ENCODE measurements around the gene BCAS1.

Gene BCAS1

DNA sequence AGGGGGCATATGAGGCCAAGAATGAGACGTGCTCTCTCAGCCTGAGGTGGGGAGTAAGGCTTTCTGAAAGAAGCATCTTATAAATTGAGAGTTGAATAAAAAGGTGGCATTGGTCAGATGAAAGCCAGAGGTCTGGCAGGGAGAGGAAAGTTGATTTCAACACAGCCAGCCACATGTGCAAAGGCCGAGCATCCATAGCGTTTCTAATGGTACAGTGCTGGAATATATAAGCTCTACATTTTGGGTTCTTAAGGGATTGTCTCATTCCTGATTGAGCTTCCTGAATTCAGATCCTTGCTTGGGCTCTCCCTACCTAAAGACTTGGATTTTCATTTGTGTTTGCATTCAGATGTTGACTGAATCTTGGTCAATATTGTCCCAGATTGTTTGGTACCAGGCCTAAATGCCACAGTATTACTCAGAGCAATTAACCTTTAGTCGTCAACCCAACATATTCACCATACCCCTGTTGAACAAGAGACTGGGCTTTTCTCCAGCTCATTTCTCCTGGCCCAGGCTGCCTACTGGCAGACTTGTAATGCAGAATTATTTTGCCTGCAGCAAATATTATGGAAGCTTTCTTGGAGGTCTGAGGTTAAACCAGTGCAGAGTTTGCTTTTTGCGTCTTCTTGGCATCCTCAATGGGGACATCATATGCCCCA is 14.5 kb upstream of the BCAS1 start:
- no peak overlapping the region for H3K4me3 ChIP-seq (ENCODE audit: low read depth in 1 of 2, low read length in 2 of 2)
- TF ChIP-seq, protein P1, sequence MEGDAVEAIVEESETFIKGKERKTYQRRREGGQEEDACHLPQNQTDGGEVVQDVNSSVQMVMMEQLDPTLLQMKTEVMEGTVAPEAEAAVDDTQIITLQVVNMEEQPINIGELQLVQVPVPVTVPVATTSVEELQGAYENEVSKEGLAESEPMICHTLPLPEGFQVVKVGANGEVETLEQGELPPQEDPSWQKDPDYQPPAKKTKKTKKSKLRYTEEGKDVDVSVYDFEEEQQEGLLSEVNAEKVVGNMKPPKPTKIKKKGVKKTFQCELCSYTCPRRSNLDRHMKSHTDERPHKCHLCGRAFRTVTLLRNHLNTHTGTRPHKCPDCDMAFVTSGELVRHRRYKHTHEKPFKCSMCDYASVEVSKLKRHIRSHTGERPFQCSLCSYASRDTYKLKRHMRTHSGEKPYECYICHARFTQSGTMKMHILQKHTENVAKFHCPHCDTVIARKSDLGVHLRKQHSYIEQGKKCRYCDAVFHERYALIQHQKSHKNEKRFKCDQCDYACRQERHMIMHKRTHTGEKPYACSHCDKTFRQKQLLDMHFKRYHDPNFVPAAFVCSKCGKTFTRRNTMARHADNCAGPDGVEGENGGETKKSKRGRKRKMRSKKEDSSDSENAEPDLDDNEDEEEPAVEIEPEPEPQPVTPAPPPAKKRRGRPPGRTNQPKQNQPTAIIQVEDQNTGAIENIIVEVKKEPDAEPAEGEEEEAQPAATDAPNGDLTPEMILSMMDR (IDR thresholded peaks at IDR 0.05; ENCODE audit: borderline replicate concordance, extremely low read depth, low read length, poor library complexity, severe bottlenecking): no peak
- no peak for TF ChIP-seq EZH2 (IDR thresholded peaks at IDR 0.05; ENCODE audit: borderline replicate concordance, low read depth, low read length, severe bottlenecking)

DNA sequence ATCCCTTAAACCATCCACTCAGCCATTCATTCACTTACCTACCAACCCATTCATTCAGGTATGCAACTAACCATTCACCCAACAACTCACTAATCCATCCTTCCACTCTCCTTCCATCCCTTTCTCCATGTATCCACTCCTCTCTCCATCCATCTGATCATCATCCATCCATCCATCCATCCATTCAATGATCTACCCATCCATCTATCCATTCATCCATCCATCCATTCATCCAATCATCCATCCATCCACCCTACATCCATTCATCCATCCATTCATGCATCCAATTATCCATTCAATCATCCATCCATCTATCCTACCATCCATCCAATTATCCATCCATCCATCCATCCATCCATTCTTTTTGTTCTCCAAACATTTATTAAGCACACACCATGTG is 13.8 kb upstream of the BCAS1 start:
- ATAC-seq (ENCODE audit: insufficient read depth, low read depth): no peak
- TF ChIP-seq, protein P1 (IDR thresholded peaks at IDR 0.05; ENCODE audit: borderline replicate concordance, extremely low read depth, low read length, poor library complexity, severe bottlenecking): no peak
- no peak for TF ChIP-seq EZH2 (IDR thresholded peaks at IDR 0.05; ENCODE audit: borderline replicate concordance, low read depth, low read length, severe bottlenecking)
- H2AFZ ChIP-seq (ENCODE audit: low read depth, low read length): no peak overlapping the region
- no peaks in the 10 kb centered on the region for H3K36me3 ChIP-seq (ENCODE audit: insufficient read depth, low read length)
- no peaks in the 10 kb centered on the region for H3K9me3 ChIP-seq (ENCODE audit: insufficient read depth, low read length, severe bottlenecking)
- H3K27ac ChIP-seq (ENCODE audit: low read length): no peak overlapping the region
- no peaks in the 10 kb centered on the region for H3K79me2 ChIP-seq (ENCODE audit: insufficient read depth, low read length)
- no peak overlapping the region for H3K9ac ChIP-seq (ENCODE audit: low read depth, low read length)
- peaks cover 4% of the 10 kb centered on the region for H3K27me3 ChIP-seq (ENCODE audit: insufficient read depth, low read length, poor library complexity)
- no peak for DNase-seq
- no peaks in the 10 kb centered on the region for H4K20me1 ChIP-seq (ENCODE audit: insufficient read depth, low read length)
- no peak overlapping the region for H3K4me2 ChIP-seq (ENCODE audit: insufficient read depth, low read length)
- peaks cover 2% of the 10 kb centered on the region for H3K4me1 ChIP-seq (ENCODE audit: insufficient read depth, low read length)
- no peak overlapping the region for H3K4me3 ChIP-seq (ENCODE audit: low read depth in 1 of 2, low read length in 2 of 2)

More for the DNA sequence above, 14.5 kb upstream of the BCAS1 start:
- no peaks in the 10 kb centered on the region for H3K9me3 ChIP-seq (ENCODE audit: insufficient read depth, low read length, severe bottlenecking)
- no peaks in the 10 kb centered on the region for H3K36me3 ChIP-seq (ENCODE audit: insufficient read depth, low read length)
- peaks cover 4% of the 10 kb centered on the region for H3K27me3 ChIP-seq (ENCODE audit: insufficient read depth, low read length, poor library complexity)
- no peaks in the 10 kb centered on the region for H3K79me2 ChIP-seq (ENCODE audit: insufficient read depth, low read length)
- H3K4me1 ChIP-seq (ENCODE audit: insufficient read depth, low read length): no peaks in the 10 kb centered on the region
- no peak overlapping the region for H2AFZ ChIP-seq (ENCODE audit: low read depth, low read length)
- no peak overlapping the region for H3K9ac ChIP-seq (ENCODE audit: low read depth, low read length)
- H3K27ac ChIP-seq (ENCODE audit: low read length): no peak overlapping the region
- DNase-seq (no peak), ATAC-seq (ENCODE audit: insufficient read depth, low read depth) (no peak)
- H4K20me1 ChIP-seq (ENCODE audit: insufficient read depth, low read length): no peaks in the 10 kb centered on the region
- no peak overlapping the region for H3K4me2 ChIP-seq (ENCODE audit: insufficient read depth, low read length)

DNA sequence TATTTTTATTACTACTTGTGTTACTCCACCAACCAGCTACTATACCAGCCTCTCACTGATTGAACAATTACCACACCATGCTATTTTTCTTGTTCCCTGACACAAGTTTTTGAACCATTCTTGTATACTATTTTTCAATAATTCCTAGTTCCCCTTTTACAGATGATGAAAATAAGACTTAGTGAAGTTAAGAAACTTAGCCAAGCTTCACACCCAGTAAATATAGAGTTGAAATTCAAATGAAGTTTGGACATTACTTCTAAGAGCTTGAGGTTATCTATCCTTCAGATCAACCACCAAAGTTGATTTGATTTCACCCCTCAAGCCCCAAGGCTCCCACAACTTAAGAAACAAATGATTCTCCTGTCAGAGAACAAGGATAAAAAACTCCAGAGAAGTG is 13.1 kb upstream of the BCAS1 start:
- H3K27me3 ChIP-seq (ENCODE audit: insufficient read depth, low read length, poor library complexity): peaks cover 4% of the 10 kb centered on the region
- H3K36me3 ChIP-seq (ENCODE audit: insufficient read depth, low read length): no peaks in the 10 kb centered on the region
- H3K4me3 ChIP-seq (ENCODE audit: low read depth in 1 of 2, low read length in 2 of 2): no peak overlapping the region
- no peak overlapping the region for H2AFZ ChIP-seq (ENCODE audit: low read depth, low read length)
- peaks cover 9% of the 10 kb centered on the region for H3K4me1 ChIP-seq (ENCODE audit: insufficient read depth, low read length)
- H4K20me1 ChIP-seq (ENCODE audit: insufficient read depth, low read length): no peaks in the 10 kb centered on the region
- TF ChIP-seq EZH2 (IDR thresholded peaks at IDR 0.05; ENCODE audit: borderline replicate concordance, low read depth, low read length, severe bottlenecking): no peak
- TF ChIP-seq, protein P1 (IDR thresholded peaks at IDR 0.05; ENCODE audit: borderline replicate concordance, extremely low read depth, low read length, poor library complexity, severe bottlenecking): no peak
- no peak overlapping the region for H3K4me2 ChIP-seq (ENCODE audit: insufficient read depth, low read length)
- ATAC-seq (ENCODE audit: insufficient read depth, low read depth) (no peak), DNase-seq (no peak)
- no peak overlapping the region for H3K9ac ChIP-seq (ENCODE audit: low read depth, low read length)
- H3K27ac ChIP-seq (ENCODE audit: low read length): no peak overlapping the region
- no peaks in the 10 kb centered on the region for H3K9me3 ChIP-seq (ENCODE audit: insufficient read depth, low read length, severe bottlenecking)
- H3K79me2 ChIP-seq (ENCODE audit: insufficient read depth, low read length): no peaks in the 10 kb centered on the region

All from DND-41 (cell line).